PC-3 (cell line): ENCODE measurements around the gene SSTR5. TPM values are rescaled to one million over a fixed set of nuclear protein-coding genes. Genes with fewer than 3 reads are reported as not detected.

Experiments used
- ATAC-seq: fragments of 200-7000 bp; cut with Tn5 transposase; 2 replicates; pipeline ENCODE4 v1.9.1; 2020; ENCODE audit warnings: mild to moderate bottlenecking, moderate library complexity
- BruUV-seq: library from RNA; stranded (reverse); fragments of 400-500 nt; replicated peaks from 2 replicates; lab custom pipeline; 2021; lab: Mats Ljungman, UMichigan
- CTCF ChIA-PET: fragments of 300-600 bp; sonication (Branson Sonifier 250); formaldehyde crosslinking; loops from one replicate; lab custom pipeline; 2022; ENCODE audit warnings: antibody characterized with exemption; lab: Charles Lee
- POLR2A ChIA-PET: fragments of 300-600 bp; sonication (Branson Sonifier 250); formaldehyde crosslinking; loops from one replicate; lab custom pipeline; 2022; ENCODE audit warnings: antibody characterized with exemption; ENCODE audit not compliant: unreplicated experiment; lab: Charles Lee
- DNase-seq: peaks from one replicate; pipeline ENCODE4 v3.0.0-alpha.2; 2015
- H2AFZ ChIP-seq: fragments of 300-600 bp; sonication (generic); 2 replicates; pipeline ENCODE4 v1.6.0; 2016; ENCODE audit warnings: antibody characterized with exemption, low read length
- H3F3A ChIP-seq: fragments of 300-600 bp; sonication (generic); one replicate; pipeline ENCODE4 v1.6.0; 2017; ENCODE audit warnings: antibody characterized with exemption, low read length, control low read depth, mild to moderate bottlenecking; ENCODE audit not compliant: unreplicated experiment
- H3K27ac ChIP-seq: fragments of 300-600 bp; sonication (generic); 2 replicates; pipeline ENCODE4 v1.5.1; 2016; ENCODE audit warnings: mild to moderate bottlenecking, low read length
- H3K27me3 ChIP-seq: fragments of 300-600 bp; sonication (generic); 2 replicates; pipeline ENCODE4 v1.6.1; 2016; ENCODE audit warnings: low read length, mixed read lengths
- H3K36me3 ChIP-seq: fragments of 300-600 bp; sonication (generic); 2 replicates; pipeline ENCODE4 v1.6.1; 2016; ENCODE audit warnings: low read depth, mixed run types, low read length, mixed read lengths
- H3K4me1 ChIP-seq: fragments of 300-600 bp; sonication (generic); 2 replicates; pipeline ENCODE4 v1.5.1; 2016; ENCODE audit warnings: low read length; ENCODE audit not compliant: insufficient read depth
- H3K4me2 ChIP-seq: fragments of 300-600 bp; sonication (generic); 2 replicates; pipeline ENCODE4 v1.6.0; 2016; ENCODE audit warnings: low read length
- H3K4me3 ChIP-seq: fragments of 300-600 bp; sonication (generic); 2 replicates; pipeline ENCODE4 v1.5.1; 2016; ENCODE audit warnings: mild to moderate bottlenecking, low read length, mixed read lengths
- H3K79me2 ChIP-seq: fragments of 300-600 bp; sonication (generic); 2 replicates; pipeline ENCODE4 v1.6.1; 2017; ENCODE audit warnings: low read length, mixed read lengths
- H3K9ac ChIP-seq: fragments of 300-600 bp; sonication (generic); 2 replicates; pipeline ENCODE4 v1.6.0; 2016; ENCODE audit warnings: mild to moderate bottlenecking, low read length
- H3K9me2 ChIP-seq: fragments of 300-600 bp; sonication (generic); replicated peaks from 2 replicates; pipeline ENCODE4 v1.6.1; 2016; ENCODE audit warnings: mixed run types, low read length, mixed read lengths
- H3K9me3 ChIP-seq: fragments of 300-600 bp; sonication (generic); 2 replicates; pipeline ENCODE4 v1.6.1; 2016; ENCODE audit warnings: low read length, mixed read lengths
- H4K20me1 ChIP-seq: fragments of 300-600 bp; sonication (generic); 2 replicates; pipeline ENCODE4 v1.6.1; 2016; ENCODE audit warnings: low read length, mixed read lengths
- CTCF ChIP-seq: fragments of 300-600 bp; sonication (generic); conservative IDR thresholded peaks from 2 replicates; pipeline ENCODE4 v1.5.1; 2017; ENCODE audit warnings: antibody characterized with exemption, low read depth, mild to moderate bottlenecking, low read length
- EZH2 ChIP-seq: fragments of 300-600 bp; sonication (generic); IDR thresholded peaks from one replicate; pipeline ENCODE4 v1.6.1; 2017; ENCODE audit warnings: antibody characterized with exemption, mild to moderate bottlenecking, low read length; ENCODE audit not compliant: unreplicated experiment
- EZH2phosphoT487 ChIP-seq: fragments of 300-600 bp; sonication (generic); IDR thresholded peaks from 2 replicates; pipeline ENCODE4 v1.6.1; 2018; ENCODE audit warnings: mild to moderate bottlenecking, antibody characterized with exemption, low read length, borderline replicate concordance
- intact Hi-C: fragments of 100-400 bp; cut with micrococcal nuclease; formaldehyde crosslinking; loops from 2 replicates; pipeline ENCODE4 v1.9.0; 2023
- total RNA-seq: library from RNA; depleted of rRNA; stranded (reverse); fragments of >200 nt; gene quantifications from 2 replicates; pipeline ENCODE4 v1.2.3, GENCODE V29; 2014

SSTR5 gene
- total RNA-seq, 1 experiment from 2014 or later, result 0.51 TPM

GRCh38 chr16:1069154-1069553 lies 3.4 kb upstream of the SSTR5 start:
- no peaks in the 10 kb centered on the region for H3K9me2 ChIP-seq
- ChIA-PET POLR2A (no interaction called here), CTCF (no interaction called here)
- intact Hi-C loops, result no loop called here
- H3K9ac ChIP-seq, result no peak overlapping the region
- H2AFZ ChIP-seq, result no peak overlapping the region
- no peaks in the 10 kb centered on the region for H3K4me1 ChIP-seq
- no peaks in the 10 kb centered on the region for H3K9me3 ChIP-seq
- no peak overlapping the region for H3K4me2 ChIP-seq
- TF ChIP-seq CTCF, result no peak
- no peak for TF ChIP-seq EZH2
- no peak for TF ChIP-seq EZH2phosphoT487
- no peak overlapping the region for H3K4me3 ChIP-seq
- no peaks in the 10 kb centered on the region for H3K79me2 ChIP-seq
- H4K20me1 ChIP-seq, result no peaks in the 10 kb centered on the region
- no peak overlapping the region for H3K27ac ChIP-seq
- peak; percentile 11 for ATAC-seq
- no peaks in the 10 kb centered on the region for H3K36me3 ChIP-seq
- H3K27me3 ChIP-seq, result no peaks in the 10 kb centered on the region; the same call in 1 of the 2 replicates
- BruUV-seq, result no TSS peak
- no peak for DNase-seq
- H3F3A ChIP-seq, result no peaks in the 10 kb centered on the region

- Histone ChIP-seq H3K27me3 (no peaks in the 10 kb centered on the region; the same call in 1 of the 2 replicates), H3K9ac (no peak overlapping the region), H3K4me2 (no peak overlapping the region), H4K20me1 (no peaks in the 10 kb centered on the region), H3K27ac (no peak overlapping the region), H3K4me1 (no peaks in the 10 kb centered on the region), H3F3A (no peaks in the 10 kb centered on the region), H3K9me2 (no peaks in the 10 kb centered on the region), H3K9me3 (no peaks in the 10 kb centered on the region), H2AFZ (no peak overlapping the region), H3K79me2 (no peaks in the 10 kb centered on the region), H3K4me3 (no peak overlapping the region), H3K36me3 (no peaks in the 10 kb centered on the region)
- TF ChIP-seq EZH2, result no peak
- no peak for TF ChIP-seq CTCF
- TF ChIP-seq EZH2phosphoT487, result no peak
- intact Hi-C loops, result no loop called here
- POLR2A ChIA-PET, result no interaction called here
- no peak for DNase-seq
- no TSS peak for BruUV-seq
- CTCF ChIA-PET, result no interaction called here
- ATAC-seq, result no peak
Observed at GRCh38 chr16:1070084-1070863, 2.3 kb upstream of the SSTR5 start.

- BruUV-seq, result no TSS peak
- Histone ChIP-seq H3K9me2 (no peaks in the 10 kb centered on the region), H4K20me1 (no peaks in the 10 kb centered on the region), H3K4me2 (no peak overlapping the region), H3K9ac (no peak overlapping the region), H3K4me1 (no peaks in the 10 kb centered on the region), H3K27me3 (no peaks in the 10 kb centered on the region; the same call in 1 of the 2 replicates), H3K27ac (no peak overlapping the region), H3K36me3 (no peaks in the 10 kb centered on the region), H3K4me3 (no peak overlapping the region), H2AFZ (no peak overlapping the region), H3K9me3 (no peaks in the 10 kb centered on the region), H3K79me2 (no peaks in the 10 kb centered on the region), H3F3A (no peaks in the 10 kb centered on the region)
- intact Hi-C loops, result no loop called here
- ChIA-PET POLR2A (no interaction called here), CTCF (no interaction called here)
- no peak for TF ChIP-seq EZH2
- TF ChIP-seq CTCF, result no peak
- TF ChIP-seq EZH2phosphoT487, result no peak
- ATAC-seq, result no peak
- no peak for DNase-seq
Observed at GRCh38 chr16:1070864-1071408, 1.6 kb upstream of the SSTR5 start.
